AG09319 (cell line): ENCODE measurements around the gene PEPD.

Source experiments
- DNase-seq: peaks from one replicate; pipeline ENCODE4 v3.0.0-alpha.2; 2010; ENCODE audit warnings: low read depth; ENCODE audit errors: extremely low read depth
- CTCF ChIP-seq: IDR thresholded peaks from 2 replicates; pipeline ENCODE4 v1.5.1; 2011; ENCODE audit warnings: low read depth, mild to moderate bottlenecking, inconsistent platforms, low read length, moderate library complexity

The PEPD gene

GRCh38 chr19:33377586-33378475, 143.8 kb downstream of the PEPD start:
- DNase-seq: no peak
- TF ChIP-seq CTCF: no peak

DNA sequence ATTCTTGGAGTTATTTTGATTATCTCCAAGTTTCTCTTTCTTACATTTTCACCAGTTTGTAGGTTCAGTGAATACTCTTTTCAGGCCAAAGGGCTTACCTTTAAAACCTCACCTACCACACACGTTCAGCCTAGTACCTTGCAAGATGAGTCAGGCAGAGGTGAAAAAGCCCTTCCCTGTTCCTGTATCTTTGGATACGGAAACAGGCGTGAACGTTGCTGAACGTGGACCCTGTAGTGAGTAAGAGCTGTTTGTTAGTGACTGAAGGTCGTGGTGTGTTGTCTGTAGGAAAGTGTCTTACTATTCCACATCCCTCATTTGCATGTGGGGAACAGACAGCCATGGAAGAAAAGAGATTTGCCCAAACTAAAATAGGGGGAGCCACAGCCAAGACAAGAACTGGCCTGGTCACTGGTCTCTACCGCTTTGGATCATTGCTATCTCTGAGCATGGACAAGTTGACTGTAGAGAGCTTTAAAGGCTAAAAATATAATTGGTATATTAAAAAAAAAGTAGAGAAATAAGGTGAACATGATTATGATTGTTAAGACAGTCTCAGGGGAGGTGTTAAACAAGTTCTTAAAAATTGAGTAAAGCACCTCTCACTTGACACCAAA, 144.5 kb downstream of the PEPD start:
- no peak for TF ChIP-seq CTCF

DNA sequence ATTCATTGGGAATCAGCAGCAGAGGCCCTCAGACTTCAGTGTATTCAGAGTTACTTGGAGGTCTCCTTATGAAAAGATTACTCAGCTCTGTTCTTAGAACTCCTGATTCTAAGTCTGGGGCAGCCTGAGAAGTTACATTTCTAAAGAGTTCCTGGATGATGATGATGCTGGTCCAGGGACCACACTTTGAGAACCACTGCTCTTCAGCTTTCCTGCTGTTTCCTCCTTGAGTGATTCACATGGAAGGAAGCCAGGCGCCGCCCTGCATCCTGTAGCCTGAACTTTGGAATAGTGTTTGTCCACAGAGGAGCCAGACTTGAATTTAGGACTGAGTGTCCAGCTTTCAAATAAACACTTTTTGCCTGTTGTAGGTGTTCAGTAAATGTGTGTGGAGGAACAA, 145.2 kb downstream of the PEPD start:
- DNase-seq: peak; percentile 61
- TF ChIP-seq CTCF: no peak

More for the DNA sequence above, 144.5 kb downstream of the PEPD start:
- no peak for DNase-seq

DNA sequence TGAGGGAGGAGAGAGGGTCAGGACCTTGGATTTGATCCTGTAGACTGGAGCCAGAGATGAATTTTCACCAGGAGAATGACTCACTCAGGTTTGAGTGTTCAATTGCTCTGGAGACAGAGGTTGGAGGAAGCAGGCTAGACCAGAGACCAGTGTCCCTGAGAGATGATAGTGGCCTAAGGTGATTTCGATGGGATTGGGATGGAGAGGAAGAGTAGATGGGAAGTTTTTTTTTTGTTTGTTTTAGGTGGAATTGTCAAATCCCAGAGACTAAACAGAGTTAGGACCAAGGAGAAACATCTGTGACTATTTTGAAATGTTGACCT, 145.8 kb downstream of the PEPD start:
- TF ChIP-seq CTCF: no peak
- DNase-seq: no peak

- no peak for TF ChIP-seq CTCF
Measured at GRCh38 chr19:33375156-33375836, 146.3 kb downstream of the PEPD start.

GRCh38 chr19:33374236-33374714, 147.3 kb downstream of the PEPD start:
- no peak for DNase-seq
- TF ChIP-seq CTCF: no peak

More at GRCh38 chr19:33375156-33375836, 146.3 kb downstream of the PEPD start:
- no peak for DNase-seq
